HG02852 (cell line): Measurements from ENCODE around the gene INAFM1.

Source experiments
- ATAC-seq: cut with Tn5 transposase; IDR thresholded peaks from one replicate; pipeline ENCODE4 v1.9.1; 2021; ENCODE audit warnings: mild to moderate bottlenecking, moderate library complexity; ENCODE audit not compliant: unreplicated experiment

The INAFM1 gene

GRCh38 chr19:47274071-47274890 lies at the start of gene INAFM1:
Gene INAFM1 (plus strand): TSS chr19:47274885. CDS start chr19:47274920, 35 bp downstream.
- peak; percentile 50 for ATAC-seq

GRCh38 chr19:47225746-47226425 lies 48.8 kb upstream of the INAFM1 start:
- peak; percentile 30 for ATAC-seq

GRCh38 chr19:47226426-47227351 lies 48.0 kb upstream of the INAFM1 start:
- ATAC-seq = peak; percentile 4

GRCh38 chr19:47227352-47228167 lies 47.1 kb upstream of the INAFM1 start:
- ATAC-seq = no peak

GRCh38 chr19:47228168-47228936 lies 46.3 kb upstream of the INAFM1 start:
- no peak for ATAC-seq

GRCh38 chr19:47228937-47229675 lies 45.6 kb upstream of the INAFM1 start:
- ATAC-seq = no peak

- ATAC-seq = no peak
Observed at GRCh38 chr19:47229676-47230053, 45.0 kb upstream of the INAFM1 start.

- ATAC-seq = peak; percentile 30
Observed at GRCh38 chr19:47230054-47230920, 44.4 kb upstream of the INAFM1 start.

- peak; percentile 20 for ATAC-seq
Observed at GRCh38 chr19:47230921-47231214, 43.8 kb upstream of the INAFM1 start, which contains the start of gene BBC3. Gene BBC3 (minus strand): TSS chr19:47231199. CDS start chr19:47228431, 2,768 bp downstream.

- peak; percentile 29 for ATAC-seq
Observed at GRCh38 chr19:47231215-47232054, 43.2 kb upstream of the INAFM1 start.

- ATAC-seq = no peak
Observed at GRCh38 chr19:47232422-47233211, 42.1 kb upstream of the INAFM1 start.

GRCh38 chr19:47236072-47236675 lies 38.5 kb upstream of the INAFM1 start:
- no peak for ATAC-seq

- no peak for ATAC-seq
Observed at GRCh38 chr19:47239152-47239551, 35.5 kb upstream of the INAFM1 start.

GRCh38 chr19:47239610-47240296 lies 34.9 kb upstream of the INAFM1 start:
- ATAC-seq = no peak

GRCh38 chr19:47240556-47240955 lies 34.1 kb upstream of the INAFM1 start:
- no peak for ATAC-seq
